Stimulated activated CD8-positive, alpha-beta memory T cell treated with anti-CD3 and anti-CD28 coated beads, Interleukin-7, amount 100 ng/mL, for 1 hour (primary cell): Measurements from ENCODE around the gene OTUD3.

Source experiments
- DNase-seq, 2 donors: peaks; one replicate each; pipeline ENCODE4 v3.0.0-alpha.2; 2020; ENCODE audit warnings: low read depth in 2 of 2

Gene OTUD3

GRCh38 chr1:19954059-19954458, 71.9 kb downstream of the OTUD3 start:
- no peak for DNase-seq

DNA sequence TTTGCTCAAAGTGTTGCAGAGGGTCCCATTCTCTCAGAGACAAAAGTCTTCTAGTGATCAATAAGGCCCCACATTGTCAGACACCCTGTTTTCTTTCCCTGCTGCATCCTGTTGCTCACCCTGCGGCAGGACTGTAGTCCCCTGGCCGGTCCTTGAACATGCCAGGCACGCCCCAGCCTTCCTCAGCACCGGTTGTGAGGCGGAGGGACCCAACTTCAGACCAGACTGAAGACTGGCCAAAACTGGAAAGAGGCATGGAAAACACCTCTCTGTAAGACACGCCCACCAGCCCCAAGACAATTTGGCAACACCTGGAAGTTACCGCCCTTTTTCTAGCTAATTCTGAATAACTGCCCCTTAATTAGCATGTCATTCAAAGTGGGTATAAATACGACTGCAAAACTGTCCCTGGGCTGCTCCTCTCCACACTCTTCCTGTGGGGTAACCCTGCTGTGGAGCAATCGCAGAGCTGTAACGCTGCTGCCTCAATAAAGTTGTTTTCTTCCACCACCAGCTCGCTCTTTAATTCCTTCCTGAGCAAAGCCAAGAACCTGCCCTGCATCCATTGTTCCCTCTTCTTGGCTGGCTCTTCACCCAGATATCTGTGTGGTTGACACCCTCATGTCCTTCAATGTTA, 73.5 kb downstream of the OTUD3 start:
- no peak for DNase-seq

- DNase-seq = no peak
Measured at GRCh38 chr1:19957779-19958178, 75.6 kb downstream of the OTUD3 start.

DNA sequence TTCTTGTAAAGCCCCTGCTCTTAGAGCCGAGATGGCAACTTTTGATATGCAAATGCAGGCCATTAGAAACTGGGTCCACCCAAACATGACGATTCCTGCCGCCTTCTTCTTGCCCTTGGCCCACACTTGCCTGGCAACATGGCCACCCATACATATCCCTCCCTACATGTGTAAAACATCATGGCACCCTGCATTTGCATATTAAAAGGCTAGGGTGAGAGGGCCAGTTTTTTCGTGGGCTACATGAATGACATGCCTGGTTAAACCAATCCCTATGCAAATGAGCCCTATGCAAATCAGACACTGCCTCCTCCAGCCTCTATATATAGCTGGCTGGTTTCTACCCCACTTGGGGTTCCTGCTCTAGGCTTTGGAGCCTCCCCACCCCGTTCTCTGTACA, 78.4 kb downstream of the OTUD3 start:
- DNase-seq = no peak
